Nephron (organoid): ENCODE measurements around the gene ZC3H7A.

Experiments used
- H3K27ac Mint-ChIP-seq, 3 experiments: 2 replicates each; pipeline ENCODE4 v1.8.0; 2020; ENCODE audit warnings: mixed read lengths in 3 of 3, mild to moderate bottlenecking in 2 of 3, moderate library complexity in 1 of 3
- H3K27me3 Mint-ChIP-seq: 2 replicates; pipeline ENCODE4 v1.8.0; 2021; ENCODE audit warnings: low read depth, mild to moderate bottlenecking, moderate library complexity, mixed read lengths
- H3K36me3 Mint-ChIP-seq: 2 replicates; pipeline ENCODE4 v1.8.0; 2020; ENCODE audit warnings: low read depth, mixed read lengths
- H3K4me1 Mint-ChIP-seq: 2 replicates; pipeline ENCODE4 v1.8.0; 2020; ENCODE audit warnings: mixed read lengths
- H3K4me3 Mint-ChIP-seq, 3 experiments: 2 replicates each; pipeline ENCODE4 v1.8.0; 2020; ENCODE audit warnings: mild to moderate bottlenecking in 3 of 3, mixed read lengths in 3 of 3, moderate library complexity in 2 of 3
- H3K9me3 Mint-ChIP-seq: 2 replicates; pipeline ENCODE4 v1.8.0; 2020; ENCODE audit warnings: mixed read lengths
- CTCF ChIP-seq, 3 experiments: fragments of 200-600 bp; sonication (generic); IDR thresholded peaks; one replicate each; pipeline ENCODE4 v1.5.0; 2021; ENCODE audit warnings: antibody characterized with exemption in 3 of 3; ENCODE audit not compliant: unreplicated experiment in 3 of 3

Gene ZC3H7A

GRCh38 chr16:11801481-11802021 is 4.5 kb upstream of the ZC3H7A start:
- Mint-ChIP-seq H3K9me3 (no peaks in the 10 kb centered on the region), H3K36me3 (no peaks in the 10 kb centered on the region), H3K4me1 (peaks cover 38% of the 10 kb centered on the region), H3K27ac (peak overlapping the region in 1 of 3 experiments; percentile 46), H3K4me3 (peak overlapping the region in 2 of 3 experiments; percentile 53 to 62), H3K27me3 (peaks cover 3% of the 10 kb centered on the region)
- no peak for TF ChIP-seq CTCF (IDR thresholded peaks at IDR 0.05; ENCODE audit: unreplicated experiment in 3 of 3)

- H3K4me3 Mint-ChIP-seq, result peak overlapping the region; percentile 37 to 78 (median 53)
- H3K27me3 Mint-ChIP-seq, result peaks cover 3% of the 10 kb centered on the region
- H3K4me1 Mint-ChIP-seq, result peaks cover 44% of the 10 kb centered on the region
- TF ChIP-seq CTCF (IDR thresholded peaks at IDR 0.05; ENCODE audit: unreplicated experiment in 3 of 3), result no peak
- H3K27ac Mint-ChIP-seq, result peak overlapping the region in 2 of 3 experiments; percentile 62 to 70
- no peaks in the 10 kb centered on the region for H3K9me3 Mint-ChIP-seq
- H3K36me3 Mint-ChIP-seq, result no peaks in the 10 kb centered on the region
These were observed 3.3 kb upstream of the ZC3H7A start for GRCh38 chr16:11800382-11800718.

GRCh38 chr16:11799509-11800381 is 2.7 kb upstream of the ZC3H7A start:
- Mint-ChIP-seq H3K36me3 (peaks cover 5% of the 10 kb centered on the region), H3K27me3 (peaks cover 3% of the 10 kb centered on the region), H3K4me3 (peak overlapping the region; percentile 56 to 87 (median 78)), H3K27ac (peak overlapping the region in 2 of 3 experiments; percentile 62 to 70), H3K4me1 (peaks cover 50% of the 10 kb centered on the region), H3K9me3 (no peaks in the 10 kb centered on the region)
- TF ChIP-seq CTCF (IDR thresholded peaks at IDR 0.05; ENCODE audit: unreplicated experiment in 3 of 3), result no peak

- TF ChIP-seq CTCF (IDR thresholded peaks at IDR 0.05; ENCODE audit: unreplicated experiment in 3 of 3), result no peak
- Mint-ChIP-seq H3K36me3 (peaks cover 11% of the 10 kb centered on the region), H3K27ac (peak overlapping the region; percentile 94 to 99 (median 96)), H3K4me3 (peak overlapping the region; percentile 87 to 91 (median 90)), H3K27me3 (no peaks in the 10 kb centered on the region), H3K4me1 (peaks cover 57% of the 10 kb centered on the region), H3K9me3 (no peaks in the 10 kb centered on the region)
These were observed 1.9 kb upstream of the ZC3H7A start for GRCh38 chr16:11799017-11799381.

- H3K27me3 Mint-ChIP-seq, result no peaks in the 10 kb centered on the region
- H3K4me3 Mint-ChIP-seq, result peak overlapping the region; percentile 87 to 91 (median 90)
- no peak for TF ChIP-seq CTCF (IDR thresholded peaks at IDR 0.05; ENCODE audit: unreplicated experiment in 3 of 3)
- no peaks in the 10 kb centered on the region for H3K9me3 Mint-ChIP-seq
- peaks cover 14% of the 10 kb centered on the region for H3K36me3 Mint-ChIP-seq
- peaks cover 66% of the 10 kb centered on the region for H3K4me1 Mint-ChIP-seq
- H3K27ac Mint-ChIP-seq, result peak overlapping the region; percentile 94 to 99 (median 96)
These were observed 870 bp upstream of the ZC3H7A start for GRCh38 chr16:11797957-11798299.
